HEK293 (cell line): Measurements from ENCODE around the gene AZIN2.
A peak's percentile ranks its signal among the peaks of the same experiment; 100 is the strongest.

Source experiments
- CTCF ChIA-PET: fragments of 350-600 bp; formaldehyde crosslinking; extraction: SDS; loops from one replicate; lab custom pipeline; 2021; ENCODE audit warnings: antibody characterized with exemption; lab: Yijun Ruan, JAX
- POLR2A ChIA-PET: fragments of 300-600 bp; formaldehyde crosslinking; extraction: SDS; loops from one replicate; lab custom pipeline; 2020; ENCODE audit warnings: antibody characterized with exemption, inconsistent platforms; lab: Yijun Ruan, JAX
- H3K27ac ChIP-seq: fragments of 200-500 bp; sonication (Bioruptor generic); 2 replicates; pipeline ENCODE4 v1.5.1; 2014; ENCODE audit warnings: low read depth, low read length, control low read depth, inconsistent platforms; ENCODE audit errors: extremely low read depth
- H3K36me3 ChIP-seq, 2 experiments: fragments of 200-500 bp in 1 of 2; sonication (Bioruptor generic) in 1 of 2; 1 replicate in 1 of 2; 2 replicates in 1 of 2; pipeline ENCODE4 v1.5.1; 2014 to 2017; ENCODE audit warnings: inconsistent platforms in 2 of 2, low read length in 2 of 2; ENCODE audit not compliant: control insufficient read depth in 2 of 2, insufficient read depth in 1 of 2
- H3K4me1 ChIP-seq: fragments of 200-500 bp; sonication (Bioruptor generic); 2 replicates; pipeline ENCODE4 v1.5.1; 2014; ENCODE audit warnings: mild to moderate bottlenecking, low read length, inconsistent platforms; ENCODE audit not compliant: control insufficient read depth, insufficient read depth
- H3K4me3 ChIP-seq: 2 replicates; pipeline ENCODE4 v1.5.1; 2011; ENCODE audit warnings: low read depth, mild to moderate bottlenecking, control low read depth, low read length, moderate library complexity
- H3K9me3 ChIP-seq: fragments of 200-500 bp; sonication (Bioruptor generic); 2 replicates; pipeline ENCODE4 v1.5.1; 2014; ENCODE audit warnings: low read depth, low read length, inconsistent platforms; ENCODE audit not compliant: control insufficient read depth, insufficient read depth
- CTCF ChIP-seq: fragments of 450-650 bp; formaldehyde crosslinking; IDR thresholded peaks from 2 replicates; pipeline ENCODE4 v1.5.1; 2016; ENCODE audit warnings: missing biosample characterization, missing genetic modification characterization
- GLIS2 ChIP-seq: fragments of 450-650 bp; formaldehyde crosslinking; IDR thresholded peaks from 2 replicates; pipeline ENCODE4 v1.5.1; 2016; ENCODE audit warnings: missing biosample characterization, missing genetic modification characterization
- HIC1 ChIP-seq: fragments of 450-650 bp; formaldehyde crosslinking; IDR thresholded peaks from 2 replicates; pipeline ENCODE4 v1.5.1; 2016; ENCODE audit warnings: missing biosample characterization, missing genetic modification characterization
- IKZF3 ChIP-seq: fragments of 450-650 bp; IDR thresholded peaks from 2 replicates; pipeline ENCODE4 v1.5.0; 2018; ENCODE audit warnings: missing biosample characterization, mild to moderate bottlenecking, missing genetic modification characterization, moderate library complexity
- SCRT1 ChIP-seq: fragments of 450-650 bp; formaldehyde crosslinking; IDR thresholded peaks from 2 replicates; pipeline ENCODE4 v1.5.1; 2016; ENCODE audit warnings: missing biosample characterization, missing genetic modification characterization, borderline replicate concordance
- ZFP3 ChIP-seq: fragments of 450-650 bp; formaldehyde crosslinking; IDR thresholded peaks from 2 replicates; pipeline ENCODE4 v1.5.1; 2016; ENCODE audit warnings: low read depth, missing biosample characterization, missing genetic modification characterization
- ZFP37 ChIP-seq: fragments of 450-650 bp; formaldehyde crosslinking; IDR thresholded peaks from 2 replicates; pipeline ENCODE4 v1.5.1; 2016; ENCODE audit warnings: missing biosample characterization, missing genetic modification characterization
- ZFP69B ChIP-seq: fragments of 450-650 bp; formaldehyde crosslinking; IDR thresholded peaks from 2 replicates; pipeline ENCODE4 v1.5.1; 2016; ENCODE audit warnings: missing biosample characterization, missing genetic modification characterization
- ZNF18 ChIP-seq: fragments of 450-650 bp; formaldehyde crosslinking; IDR thresholded peaks from 2 replicates; pipeline ENCODE4 v1.5.1; 2016; ENCODE audit warnings: missing biosample characterization, missing genetic modification characterization
- ZNF2 ChIP-seq: fragments of 450-650 bp; formaldehyde crosslinking; IDR thresholded peaks from 2 replicates; pipeline ENCODE4 v1.5.1; 2016; ENCODE audit warnings: missing biosample characterization, missing genetic modification characterization
- ZNF214 ChIP-seq: fragments of 450-650 bp; formaldehyde crosslinking; IDR thresholded peaks from 2 replicates; pipeline ENCODE4 v1.5.1; 2017; ENCODE audit warnings: missing biosample characterization, mild to moderate bottlenecking, missing genetic modification characterization, borderline replicate concordance
- ZNF311 ChIP-seq: fragments of 450-650 bp; formaldehyde crosslinking; IDR thresholded peaks from 2 replicates; pipeline ENCODE4 v1.5.1; 2017; ENCODE audit warnings: missing biosample characterization, missing genetic modification characterization, borderline replicate concordance
- ZNF324 ChIP-seq: fragments of 450-650 bp; formaldehyde crosslinking; IDR thresholded peaks from 2 replicates; pipeline ENCODE4 v1.5.1; 2016; ENCODE audit warnings: missing biosample characterization, missing genetic modification characterization
- ZNF354C ChIP-seq: fragments of 450-650 bp; formaldehyde crosslinking; IDR thresholded peaks from 2 replicates; pipeline ENCODE4 v1.5.1; 2016; ENCODE audit warnings: missing biosample characterization, missing genetic modification characterization, low read depth, borderline replicate concordance
- ZNF362 ChIP-seq: fragments of 450-650 bp; formaldehyde crosslinking; IDR thresholded peaks from 2 replicates; pipeline ENCODE4 v1.5.1; 2016; ENCODE audit warnings: missing biosample characterization, missing genetic modification characterization
- ZNF366 ChIP-seq: fragments of 450-650 bp; formaldehyde crosslinking; conservative IDR thresholded peaks from 2 replicates; pipeline ENCODE4 v1.5.1; 2016; ENCODE audit warnings: missing biosample characterization, missing genetic modification characterization
- ZNF37A ChIP-seq: fragments of 450-650 bp; IDR thresholded peaks from 2 replicates; pipeline ENCODE4 v1.5.1; 2018; ENCODE audit warnings: missing biosample characterization, missing genetic modification characterization
- ZNF530 ChIP-seq: fragments of 450-650 bp; formaldehyde crosslinking; IDR thresholded peaks from 2 replicates; pipeline ENCODE4 v1.5.1; 2016; ENCODE audit warnings: low read depth, missing biosample characterization, missing genetic modification characterization
- ZNF555 ChIP-seq: fragments of 450-650 bp; formaldehyde crosslinking; conservative IDR thresholded peaks from 2 replicates; pipeline ENCODE4 v1.5.1; 2017; ENCODE audit warnings: missing biosample characterization, mild to moderate bottlenecking, missing genetic modification characterization, inconsistent platforms
- ZNF596 ChIP-seq: fragments of 450-650 bp; IDR thresholded peaks from 2 replicates; pipeline ENCODE4 v1.5.0; 2018; ENCODE audit warnings: missing biosample characterization, mild to moderate bottlenecking, missing genetic modification characterization, moderate library complexity
- ZNF654 ChIP-seq: fragments of 450-650 bp; formaldehyde crosslinking; IDR thresholded peaks from 2 replicates; pipeline ENCODE4 v1.5.1; 2016; ENCODE audit warnings: low read depth, missing biosample characterization, missing genetic modification characterization
- ZNF660 ChIP-seq: fragments of 450-650 bp; IDR thresholded peaks from 2 replicates; pipeline ENCODE4 v1.5.1; 2018; ENCODE audit warnings: missing biosample characterization, mild to moderate bottlenecking, missing genetic modification characterization
- ZNF776 ChIP-seq: fragments of 450-650 bp; formaldehyde crosslinking; IDR thresholded peaks from 2 replicates; pipeline ENCODE4 v1.5.0; 2017; ENCODE audit warnings: missing biosample characterization, missing genetic modification characterization, borderline replicate concordance
- ZNF830 ChIP-seq: fragments of 450-650 bp; IDR thresholded peaks from 2 replicates; pipeline ENCODE4 v1.5.0; 2018; ENCODE audit warnings: missing biosample characterization, missing genetic modification characterization, low read depth, mild to moderate bottlenecking, moderate library complexity
- TF ChIP-seq, protein P1 (sequence below): fragments of 450-650 bp; formaldehyde crosslinking; IDR thresholded peaks from 2 replicates; pipeline ENCODE4 v1.5.1; 2016; ENCODE audit warnings: missing biosample characterization, missing genetic modification characterization

AZIN2 gene

GRCh38 chr1:33086384-33086850 lies 5.5 kb downstream of the AZIN2 start (continued):
- TF ChIP-seq, protein P1, sequence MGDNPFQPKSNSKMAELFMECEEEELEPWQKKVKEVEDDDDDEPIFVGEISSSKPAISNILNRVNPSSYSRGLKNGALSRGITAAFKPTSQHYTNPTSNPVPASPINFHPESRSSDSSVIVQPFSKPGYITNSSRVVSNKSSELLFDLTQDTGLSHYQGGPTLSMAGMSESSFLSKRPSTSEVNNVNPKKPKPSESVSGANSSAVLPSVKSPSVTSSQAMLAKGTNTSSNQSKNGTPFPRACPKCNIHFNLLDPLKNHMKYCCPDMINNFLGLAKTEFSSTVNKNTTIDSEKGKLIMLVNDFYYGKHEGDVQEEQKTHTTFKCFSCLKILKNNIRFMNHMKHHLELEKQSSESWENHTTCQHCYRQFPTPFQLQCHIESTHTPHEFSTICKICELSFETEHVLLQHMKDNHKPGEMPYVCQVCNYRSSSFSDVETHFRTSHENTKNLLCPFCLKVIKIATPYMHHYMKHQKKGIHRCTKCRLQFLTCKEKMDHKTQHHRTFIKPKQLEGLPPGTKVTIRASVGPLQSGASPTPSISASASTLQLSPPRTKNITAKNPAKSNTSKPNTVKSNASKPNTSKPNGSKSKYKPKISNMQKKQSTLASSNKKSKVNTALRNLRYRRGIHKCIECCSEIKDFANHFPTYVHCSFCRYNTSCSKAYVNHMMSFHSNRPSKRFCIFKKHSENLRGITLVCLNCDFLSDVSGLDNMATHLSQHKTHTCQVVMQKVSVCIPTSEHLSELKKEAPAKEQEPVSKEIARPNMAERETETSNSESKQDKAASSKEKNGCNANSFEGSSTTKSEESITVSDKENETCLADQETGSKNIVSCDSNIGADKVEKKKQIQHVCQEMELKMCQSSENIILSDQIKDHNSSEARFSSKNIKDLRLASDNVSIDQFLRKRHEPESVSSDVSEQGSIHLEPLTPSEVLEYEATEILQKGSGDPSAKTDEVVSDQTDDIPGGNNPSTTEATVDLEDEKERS (tag by site-specific recombination), result no peak
- no peak for TF ChIP-seq SCRT1 (tag by site-specific recombination)
- no peak for TF ChIP-seq ZNF366 (tag by site-specific recombination)
- TF ChIP-seq ZNF654, result peak; percentile 87
- 0 out of 2 replicates have a peak, but pooled peaks have one; percentile 22 for TF ChIP-seq ZNF2 (tag by site-specific recombination)
- TF ChIP-seq ZNF830 (tag by site-specific recombination), result no peak
- no peak for TF ChIP-seq ZNF37A (tag by site-specific recombination)
- TF ChIP-seq ZNF354C, result no peak
- no peak for TF ChIP-seq ZNF18
- no peak for TF ChIP-seq ZFP69B (tag by site-specific recombination)
- TF ChIP-seq ZNF311 (tag by site-specific recombination), result no peak
- TF ChIP-seq ZFP3 (tag by site-specific recombination), result no peak
- TF ChIP-seq CTCF, result peak; percentile 78
- no peak for TF ChIP-seq GLIS2
- no peak for TF ChIP-seq ZNF596 (tag by site-specific recombination)
- TF ChIP-seq ZNF660 (tag by site-specific recombination), result 0 out of 2 replicates have a peak, but pooled peaks have one; percentile 23
- no peak for TF ChIP-seq ZNF776 (tag by site-specific recombination)

- H3K4me1 ChIP-seq, result no peaks in the 10 kb centered on the region
- H3K4me3 ChIP-seq, result no peak overlapping the region
- peaks cover 0 to 33% of the 10 kb centered on the region in 2 experiments; a peak in 1 of 3 replicates for H3K36me3 ChIP-seq
- no peak overlapping the region for H3K27ac ChIP-seq
- ChIA-PET POLR2A (no interaction called here), CTCF (interaction anchor here (0.6 to 3.0 kb wide), 5 partner anchors 13 to 212 kb away, joined by 3 to 36 read pairs (median 5); no protein-coding TSS in a partner anchor)
- TF ChIP-seq ZNF214 (no peak), ZNF555 (no peak), HIC1 (no peak), ZFP37 (tag by site-specific recombination) (no peak), ZNF362 (tag by site-specific recombination) (no peak), IKZF3 (tag by site-specific recombination) (no peak), ZNF530 (tag by site-specific recombination) (no peak), ZNF324 (tag by site-specific recombination) (no peak)
- H3K9me3 ChIP-seq, result no peaks in the 10 kb centered on the region
Observed at GRCh38 chr1:33087677-33088076, 6.7 kb downstream of the AZIN2 start.
